PFSK-1 (cell line): ENCODE measurements around the gene NRAP.

Experiments
- FOXP2 ChIP-seq: optimal IDR thresholded peaks from 2 replicates; pipeline ENCODE3; 2011; ENCODE audit warnings: borderline replicate concordance, control low read depth, inconsistent platforms; ENCODE audit not compliant: insufficient read depth; ENCODE audit errors: extremely low read length, extremely low read depth
- POLR2AphosphoS5 ChIP-seq: IDR thresholded peaks from 2 replicates; pipeline ENCODE4 v1.6.1; 2012; ENCODE audit warnings: low read depth, mild to moderate bottlenecking, control low read depth, low read length, moderate library complexity
- REST ChIP-seq, 2 experiments: IDR thresholded peaks; 2 replicates each; pipeline versions ENCODE4 v1.6.1 to v1.8.0; 2011 to 2012; ENCODE audit warnings: low read depth in 2 of 2, low read length in 2 of 2, control low read depth in 1 of 2, inconsistent platforms in 1 of 2, mild to moderate bottlenecking in 1 of 2, moderate library complexity in 1 of 2; ENCODE audit not compliant: insufficient read depth in 1 of 2
- SIN3A ChIP-seq: IDR thresholded peaks from 2 replicates; pipeline ENCODE4 v1.6.1; 2012; ENCODE audit warnings: mild to moderate bottlenecking, low read length, moderate library complexity, borderline replicate concordance; ENCODE audit not compliant: insufficient read depth
- TAF1 ChIP-seq: IDR thresholded peaks from 2 replicates; pipeline ENCODE4 v1.6.1; 2012; ENCODE audit warnings: low read length, control low read depth, borderline replicate concordance; ENCODE audit not compliant: insufficient read depth

DNA sequence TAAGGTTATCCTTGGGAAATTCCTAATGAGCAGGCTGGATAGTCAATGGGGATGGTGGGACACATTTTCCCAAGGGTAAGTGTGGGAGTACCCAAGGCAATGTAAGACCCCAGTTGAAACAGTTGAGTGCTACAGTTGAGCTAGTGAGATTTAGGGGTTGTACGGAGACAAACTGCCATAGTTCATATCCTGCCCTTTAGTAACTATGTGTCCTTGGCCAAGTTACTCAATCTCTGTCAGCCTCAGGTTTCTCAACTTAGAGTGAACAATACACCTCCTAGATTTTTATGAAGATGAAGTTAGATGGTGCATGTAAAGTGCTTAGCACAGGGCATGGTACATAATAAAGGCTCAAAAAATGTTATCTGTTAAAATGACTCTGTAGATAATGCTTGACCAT is 90.5 kb downstream of the NRAP start:
- TF ChIP-seq POLR2AphosphoS5 (no peak), TAF1 (no peak), SIN3A (no peak), REST (IDR thresholded peaks at IDR 0.05; ENCODE audit: insufficient read depth in 1 of 2, low read depth in 2 of 2, low read length in 2 of 2) (no peak), FOXP2 (no peak)
